Adrenal gland (tissue), 5 donors: Measurements from ENCODE around the gene GPR6.

Experiments used
- CTCF ChIP-seq, 6 experiments: fragments of 450-650 bp in 4 of 6; fragments of 200-600 bp in 2 of 6; sonication (generic) in 1 of 6; IDR thresholded peaks; 1 replicate in 5 of 6; 2 replicates in 1 of 6; pipeline versions ENCODE4 v1.5.1 to v1.8.0; 2016 to 2021; ENCODE audit warnings: antibody characterized with exemption in 6 of 6, mild to moderate bottlenecking in 2 of 6, moderate library complexity in 1 of 6
- POLR2A ChIP-seq, 2 donors: fragments of 450-650 bp; IDR thresholded peaks; one replicate each; pipeline ENCODE4 v1.6.1; 2017; ENCODE audit warnings: antibody characterized with exemption in 2 of 2, mild to moderate bottlenecking in 2 of 2, moderate library complexity in 1 of 2
- donor health status: DM: no; HTN: no; CAD: no.

DNA sequence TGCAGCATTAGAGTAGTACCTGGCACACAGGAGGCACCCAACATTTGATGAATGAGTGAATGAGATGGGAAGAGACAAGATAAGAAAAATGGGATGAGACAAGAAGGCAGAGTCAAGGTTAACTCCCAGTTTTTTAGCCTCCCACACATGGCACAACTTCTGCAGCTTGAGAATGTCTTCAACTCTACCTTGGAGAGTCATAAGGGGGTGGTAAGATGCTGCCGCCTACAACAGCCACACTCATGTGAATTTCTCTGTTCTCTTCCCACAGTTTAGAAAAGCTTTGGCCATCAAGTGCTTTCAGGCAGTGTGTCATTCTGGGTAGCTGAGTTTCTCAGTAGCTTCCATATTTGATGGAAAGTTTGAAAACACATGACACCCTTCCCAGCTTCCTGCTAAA, 19.5 kb upstream of the GPR6 start:
- TF ChIP-seq CTCF (IDR thresholded peaks at IDR 0.05) = no peak
- no peak for TF ChIP-seq POLR2A (IDR thresholded peaks at IDR 0.05)
